ENCODE data around the gene MRPS21.

DNA sequence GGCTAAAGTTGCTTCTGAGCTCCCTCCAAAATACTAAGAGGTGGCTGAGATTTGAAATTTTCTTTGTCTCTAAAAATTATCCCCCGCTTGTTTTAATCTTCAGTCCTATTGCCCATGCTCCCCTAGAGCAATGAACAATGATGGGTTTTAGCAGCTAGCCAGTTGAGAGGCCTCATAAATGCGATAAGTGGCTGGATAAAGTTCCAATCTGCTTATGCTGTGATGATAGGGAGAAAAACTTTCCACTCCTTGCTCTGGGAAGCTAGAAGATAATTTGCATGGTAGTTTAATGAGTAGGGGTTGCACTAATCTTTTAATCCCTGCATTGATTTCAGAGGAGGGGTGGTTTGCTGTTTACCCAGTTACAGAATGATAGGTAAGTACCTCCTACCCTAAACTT, 18.1 kb downstream of the MRPS21 start:
- no peak for TF ChIP-seq EZH2phosphoT487 (IDR thresholded peaks at IDR 0.05; ENCODE audit: borderline replicate concordance)
- TF ChIP-seq, protein P1, sequence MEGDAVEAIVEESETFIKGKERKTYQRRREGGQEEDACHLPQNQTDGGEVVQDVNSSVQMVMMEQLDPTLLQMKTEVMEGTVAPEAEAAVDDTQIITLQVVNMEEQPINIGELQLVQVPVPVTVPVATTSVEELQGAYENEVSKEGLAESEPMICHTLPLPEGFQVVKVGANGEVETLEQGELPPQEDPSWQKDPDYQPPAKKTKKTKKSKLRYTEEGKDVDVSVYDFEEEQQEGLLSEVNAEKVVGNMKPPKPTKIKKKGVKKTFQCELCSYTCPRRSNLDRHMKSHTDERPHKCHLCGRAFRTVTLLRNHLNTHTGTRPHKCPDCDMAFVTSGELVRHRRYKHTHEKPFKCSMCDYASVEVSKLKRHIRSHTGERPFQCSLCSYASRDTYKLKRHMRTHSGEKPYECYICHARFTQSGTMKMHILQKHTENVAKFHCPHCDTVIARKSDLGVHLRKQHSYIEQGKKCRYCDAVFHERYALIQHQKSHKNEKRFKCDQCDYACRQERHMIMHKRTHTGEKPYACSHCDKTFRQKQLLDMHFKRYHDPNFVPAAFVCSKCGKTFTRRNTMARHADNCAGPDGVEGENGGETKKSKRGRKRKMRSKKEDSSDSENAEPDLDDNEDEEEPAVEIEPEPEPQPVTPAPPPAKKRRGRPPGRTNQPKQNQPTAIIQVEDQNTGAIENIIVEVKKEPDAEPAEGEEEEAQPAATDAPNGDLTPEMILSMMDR (conservative IDR thresholded peaks at IDR 0.05; ENCODE audit: low read length): no peak

Measured in Loucy (cell line).